H9 (cell line): ENCODE results near the gene FAM184A. TPM values are rescaled to one million over a fixed set of nuclear protein-coding genes. Genes with fewer than 3 reads are reported as not detected.

ENCODE experiments used
- DNase-seq: peaks from one replicate; pipeline ENCODE4 v3.0.0-alpha.2; 2017
- H2AFZ ChIP-seq: one replicate; pipeline ENCODE4 v1.6.1; 2013; ENCODE audit warnings: mild to moderate bottlenecking, low read length, control low read depth, moderate library complexity
- H2AK5ac ChIP-seq: 2 replicates; pipeline ENCODE4 v1.6.1; 2013; ENCODE audit warnings: low read length, control low read depth, mixed read lengths; ENCODE audit not compliant: insufficient read length
- H2BK120ac ChIP-seq: one replicate; pipeline ENCODE4 v1.6.1; 2013; ENCODE audit warnings: low read depth, mild to moderate bottlenecking, low read length, control low read depth, inconsistent platforms; ENCODE audit not compliant: poor library complexity, severe bottlenecking
- H2BK12ac ChIP-seq: 2 replicates; pipeline ENCODE4 v1.6.1; 2013; ENCODE audit warnings: low read length, control low read depth, mixed read lengths, low read depth; ENCODE audit not compliant: insufficient read length
- H2BK15ac ChIP-seq: 2 replicates; pipeline ENCODE4 v1.6.1; 2013; ENCODE audit warnings: low read depth, low read length, control low read depth
- H2BK20ac ChIP-seq: one replicate; pipeline ENCODE4 v1.6.1; 2013; ENCODE audit warnings: low read depth, mild to moderate bottlenecking, low read length, control low read depth, inconsistent platforms; ENCODE audit not compliant: poor library complexity, severe bottlenecking
- H2BK5ac ChIP-seq: 2 replicates; pipeline ENCODE4 v1.6.1; 2013; ENCODE audit warnings: low read length, control low read depth, mixed read lengths; ENCODE audit not compliant: insufficient read length
- H3K14ac ChIP-seq: 2 replicates; pipeline ENCODE4 v1.6.1; 2013; ENCODE audit warnings: low read length, control low read depth; ENCODE audit not compliant: insufficient read depth
- H3K18ac ChIP-seq: 2 replicates; pipeline ENCODE4 v1.6.1; 2013; ENCODE audit warnings: low read depth, mild to moderate bottlenecking, mixed read lengths, low read length, control low read depth; ENCODE audit not compliant: insufficient read length
- H3K23ac ChIP-seq: 2 replicates; pipeline ENCODE4 v1.6.1; 2013; ENCODE audit warnings: low read length, control low read depth, mixed read lengths, low read depth; ENCODE audit not compliant: insufficient read length
- H3K23me2 ChIP-seq: 2 replicates; pipeline ENCODE4 v1.6.1; 2013; ENCODE audit warnings: low read depth, mild to moderate bottlenecking, mixed read lengths, low read length, control low read depth; ENCODE audit not compliant: insufficient read length, poor library complexity, severe bottlenecking
- H3K27ac ChIP-seq: 2 replicates; pipeline ENCODE4 v1.5.1; 2013; ENCODE audit warnings: low read length, control low read depth, mixed read lengths, low read depth; ENCODE audit not compliant: insufficient read length
- H3K27me3 ChIP-seq: 2 replicates; pipeline ENCODE4 v1.6.1; 2013; ENCODE audit warnings: low read length, control low read depth, inconsistent platforms; ENCODE audit not compliant: insufficient read depth
- H3K4ac ChIP-seq: 2 replicates; pipeline ENCODE4 v1.6.1; 2013; ENCODE audit warnings: low read depth, mild to moderate bottlenecking, control low read depth, inconsistent platforms, low read length, moderate library complexity
- H3K4me1 ChIP-seq: 2 replicates; pipeline ENCODE4 v1.6.1; 2013; ENCODE audit warnings: low read length, control low read depth, inconsistent platforms; ENCODE audit not compliant: insufficient read depth
- H3K4me2 ChIP-seq: 2 replicates; pipeline ENCODE4 v1.6.1; 2013; ENCODE audit warnings: low read length, control low read depth, mixed read lengths; ENCODE audit not compliant: insufficient read length, insufficient read depth
- H3K56ac ChIP-seq: 2 replicates; pipeline ENCODE4 v1.6.1; 2013; ENCODE audit warnings: low read depth, mild to moderate bottlenecking, mixed read lengths, low read length, control low read depth; ENCODE audit not compliant: insufficient read length
- H3K79me1 ChIP-seq: 2 replicates; pipeline ENCODE4 v1.6.1; 2013; ENCODE audit warnings: low read depth, mild to moderate bottlenecking, moderate library complexity, low read length, control low read depth, inconsistent platforms; ENCODE audit not compliant: insufficient read depth, poor library complexity, severe bottlenecking
- H3K79me2 ChIP-seq: 2 replicates; pipeline ENCODE4 v1.6.1; 2013; ENCODE audit warnings: low read length, control low read depth, inconsistent platforms; ENCODE audit not compliant: insufficient read depth
- H3K9ac ChIP-seq: 2 replicates; pipeline ENCODE4 v1.6.1; 2013; ENCODE audit warnings: low read length, control low read depth, mixed read lengths; ENCODE audit not compliant: insufficient read length; ENCODE audit errors: extremely low read depth
- H3K9me3 ChIP-seq: one replicate; pipeline ENCODE4 v1.6.1; 2013; ENCODE audit warnings: low read depth, low read length, inconsistent platforms; ENCODE audit not compliant: control insufficient read depth
- H3T11ph ChIP-seq: one replicate; pipeline ENCODE4 v1.6.1; 2013; ENCODE audit warnings: mild to moderate bottlenecking, low read length, control low read depth, inconsistent platforms
- H4K20me1 ChIP-seq: one replicate; pipeline ENCODE4 v1.6.1; 2013; ENCODE audit not compliant: control insufficient read depth, insufficient read length, insufficient read depth
- H4K5ac ChIP-seq: 2 replicates; pipeline ENCODE4 v1.6.1; 2013; ENCODE audit warnings: low read depth, mild to moderate bottlenecking, mixed read lengths, low read length, control low read depth; ENCODE audit not compliant: insufficient read length
- H4K8ac ChIP-seq: replicated peaks from 2 replicates; pipeline ENCODE4 v1.6.1; 2013; ENCODE audit warnings: low read length, control low read depth, mixed read lengths, low read depth; ENCODE audit not compliant: insufficient read length
- H4K91ac ChIP-seq: 2 replicates; pipeline ENCODE4 v1.6.1; 2013; ENCODE audit warnings: low read depth, mild to moderate bottlenecking, moderate library complexity, mixed read lengths, low read length, control low read depth; ENCODE audit not compliant: insufficient read length
- H3K27ac Mint-ChIP-seq, 3 experiments: 2 replicates in 2 of 3; 3 replicates in 1 of 3; pipeline ENCODE4 v1.8.0; 2020 to 2021; ENCODE audit warnings: mixed read lengths in 3 of 3, mild to moderate bottlenecking in 1 of 3, moderate library complexity in 1 of 3
- H3K27me3 Mint-ChIP-seq: 2 replicates; pipeline ENCODE4 v1.8.0; 2021; ENCODE audit warnings: low read depth, mild to moderate bottlenecking, moderate library complexity, mixed read lengths
- H3K36me3 Mint-ChIP-seq, 3 experiments: 2 replicates in 2 of 3; 3 replicates in 1 of 3; pipeline ENCODE4 v1.8.0; 2020 to 2021; ENCODE audit warnings: low read depth in 3 of 3, mixed read lengths in 3 of 3; ENCODE audit not compliant: insufficient read depth in 1 of 3
- H3K4me1 Mint-ChIP-seq, 2 experiments: 2 replicates each; pipeline ENCODE4 v1.8.0; 2020; ENCODE audit warnings: mixed read lengths in 2 of 2
- H3K4me3 Mint-ChIP-seq, 2 experiments: 2 replicates in 1 of 2; 3 replicates in 1 of 2; pipeline ENCODE4 v1.8.0; 2020 to 2021; ENCODE audit warnings: mild to moderate bottlenecking in 2 of 2, mixed read lengths in 2 of 2, moderate library complexity in 1 of 2
- H3K9me3 Mint-ChIP-seq, 2 experiments: 2 replicates in 1 of 2; 3 replicates in 1 of 2; pipeline ENCODE4 v1.8.0; 2020; ENCODE audit warnings: mild to moderate bottlenecking in 2 of 2, mixed read lengths in 2 of 2, moderate library complexity in 1 of 2
- WGBS: extraction: QIAGEN DNeasy Blood & Tissue Kit; methylation state at CpG from one replicate; pipeline ENCODE4 v1.1.7; 2013; ENCODE audit warnings: missing lambda C conversion rate, low lambda C conversion rate, mixed read lengths; ENCODE audit not compliant: insufficient read length; ENCODE audit errors: extremely low coverage; 5-methylcytosine and 5-hydroxymethylcytosine counted together
- total RNA-seq: library from RNA; stranded (reverse); gene quantifications from 2 replicates; pipeline ENCODE4 v1.2.1, GENCODE V29; 2021
- TF ChIP-seq, protein P1 (sequence below): fragments of 200-600 bp; sonication (generic); conservative IDR thresholded peaks from 3 replicates; pipeline ENCODE4 v1.8.0; 2021; ENCODE audit warnings: antibody characterized with exemption, mild to moderate bottlenecking

The FAM184A gene
- total RNA-seq, 1 experiment from 2014 or later, result 11.4 TPM

DNA sequence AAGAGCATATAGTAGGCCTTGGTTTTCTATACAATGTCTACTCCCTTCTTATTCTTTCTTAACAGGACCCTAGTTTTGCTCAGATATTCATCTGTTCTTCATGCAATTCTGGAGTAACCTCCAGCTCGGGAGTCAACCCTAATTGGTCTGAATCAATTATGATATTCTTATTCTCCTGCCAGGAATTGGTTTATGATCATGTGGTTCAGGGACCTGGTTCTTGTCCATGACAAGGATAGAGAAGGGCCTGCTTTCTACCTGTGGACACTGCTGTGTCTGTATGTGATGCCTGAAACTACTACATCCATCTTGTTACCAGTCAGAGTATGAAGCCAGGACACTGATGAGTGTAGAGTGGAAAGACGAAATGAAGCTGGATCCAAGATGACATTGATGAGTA, 24.4 kb upstream of the FAM184A start:
- no peak overlapping the region for H2AFZ ChIP-seq
- Mint-ChIP-seq H3K36me3 (peaks cover 0 to 5% (median 0%) of the 10 kb centered on the region in 3 experiments; a peak in 1 of 7 replicates), H3K27ac (no peak overlapping the region), H3K9me3 (no peaks in the 10 kb centered on the region), H3K4me1 (no peaks in the 10 kb centered on the region), H3K27me3 (no peaks in the 10 kb centered on the region), H3K4me3 (no peak overlapping the region)
- no peak overlapping the region for H2AK5ac ChIP-seq
- H3K79me2 ChIP-seq, result no peaks in the 10 kb centered on the region
- no peak overlapping the region for H2BK20ac ChIP-seq
- H4K91ac ChIP-seq, result no peak overlapping the region
- H2BK5ac ChIP-seq, result no peak overlapping the region
- TF ChIP-seq, protein P1, sequence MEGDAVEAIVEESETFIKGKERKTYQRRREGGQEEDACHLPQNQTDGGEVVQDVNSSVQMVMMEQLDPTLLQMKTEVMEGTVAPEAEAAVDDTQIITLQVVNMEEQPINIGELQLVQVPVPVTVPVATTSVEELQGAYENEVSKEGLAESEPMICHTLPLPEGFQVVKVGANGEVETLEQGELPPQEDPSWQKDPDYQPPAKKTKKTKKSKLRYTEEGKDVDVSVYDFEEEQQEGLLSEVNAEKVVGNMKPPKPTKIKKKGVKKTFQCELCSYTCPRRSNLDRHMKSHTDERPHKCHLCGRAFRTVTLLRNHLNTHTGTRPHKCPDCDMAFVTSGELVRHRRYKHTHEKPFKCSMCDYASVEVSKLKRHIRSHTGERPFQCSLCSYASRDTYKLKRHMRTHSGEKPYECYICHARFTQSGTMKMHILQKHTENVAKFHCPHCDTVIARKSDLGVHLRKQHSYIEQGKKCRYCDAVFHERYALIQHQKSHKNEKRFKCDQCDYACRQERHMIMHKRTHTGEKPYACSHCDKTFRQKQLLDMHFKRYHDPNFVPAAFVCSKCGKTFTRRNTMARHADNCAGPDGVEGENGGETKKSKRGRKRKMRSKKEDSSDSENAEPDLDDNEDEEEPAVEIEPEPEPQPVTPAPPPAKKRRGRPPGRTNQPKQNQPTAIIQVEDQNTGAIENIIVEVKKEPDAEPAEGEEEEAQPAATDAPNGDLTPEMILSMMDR, result no peak
- no peak overlapping the region for H3K18ac ChIP-seq
- WGBS, result no CpG with 5 or more reads among the region's 2 CpGs
- no peak overlapping the region for H3K27ac ChIP-seq
- H3K4me2 ChIP-seq, result no peak overlapping the region
- no peak overlapping the region for H3K23ac ChIP-seq
- DNase-seq, result no peak
- no peaks in the 10 kb centered on the region for H3K79me1 ChIP-seq
- no peak overlapping the region for H4K5ac ChIP-seq
- no peak overlapping the region for H3K4ac ChIP-seq
- no peaks in the 10 kb centered on the region for H3K27me3 ChIP-seq
- no peaks in the 10 kb centered on the region for H3K23me2 ChIP-seq
- no peak overlapping the region for H2BK15ac ChIP-seq
- no peaks in the 10 kb centered on the region for H3K4me1 ChIP-seq
- H3K9ac ChIP-seq, result no peak overlapping the region
- no peak overlapping the region for H2BK120ac ChIP-seq
- H3K56ac ChIP-seq, result no peak overlapping the region
- no peaks in the 10 kb centered on the region for H3K9me3 ChIP-seq
- no peak overlapping the region for H3T11ph ChIP-seq
- no peaks in the 10 kb centered on the region for H4K20me1 ChIP-seq
- H2BK12ac ChIP-seq, result no peak overlapping the region
- H3K14ac ChIP-seq, result no peak overlapping the region
- no peak overlapping the region for H4K8ac ChIP-seq
